ENCODE data around the gene EXOC3. TPM values are rescaled to one million over a fixed set of nuclear protein-coding genes. Genes with fewer than 3 reads are reported as not detected.

EXOC3 gene
- total and polyA plus RNA-seq, 4 donors: 31.3 to 88.9 (median 59.9) TPM

- Histone ChIP-seq H3K36me3 (ENCODE audit: control insufficient read depth in 1 of 2, insufficient read depth in 2 of 2, low read length in 1 of 2) (no peaks in the 10 kb centered on the region), H3K27ac (ENCODE audit: low read depth in 1 of 2, low read length in 2 of 2) (no peak overlapping the region), H3K4me3 (ENCODE audit: low read length in 2 of 2) (no peak overlapping the region), H3K9me3 (ENCODE audit: control insufficient read depth, low read length) (no peaks in the 10 kb centered on the region), H3K27me3 (ENCODE audit: control insufficient read depth in 1 of 2, insufficient read depth in 2 of 2, low read length in 1 of 2) (no peaks in the 10 kb centered on the region), H3K4me1 (ENCODE audit: control insufficient read depth in 1 of 2, insufficient read depth in 2 of 2, low read length in 2 of 2) (no peaks in the 10 kb centered on the region)
- DNase-seq: peak; percentile 38 to 51
- ATAC-seq (ENCODE audit: low FRiP score): no peak
- WGBS, 2 donors: 87 to 89% methylated on average over 22 of the region's 22 CpGs
- intact Hi-C loops (cut with DNase I): no loop called here
Observed at GRCh38 chr5:428754-429452, 14.1 kb upstream of the EXOC3 start.

- intact Hi-C loops (cut with DNase I): no loop called here
- WGBS, 2 donors: 66 to 68% methylated on average over 34 to 35 of the region's 35 CpGs
- no peak overlapping the region for H3K4me3 ChIP-seq (ENCODE audit: low read length in 2 of 2)
- no peak overlapping the region for H3K27ac ChIP-seq (ENCODE audit: low read depth in 1 of 2, low read length in 2 of 2)
- no peaks in the 10 kb centered on the region for H3K27me3 ChIP-seq (ENCODE audit: control insufficient read depth in 1 of 2, insufficient read depth in 2 of 2, low read length in 1 of 2)
- ATAC-seq (ENCODE audit: low FRiP score): peak; percentile 30
- H3K9me3 ChIP-seq (ENCODE audit: control insufficient read depth, low read length): no peaks in the 10 kb centered on the region
- H3K4me1 ChIP-seq (ENCODE audit: control insufficient read depth in 1 of 2, insufficient read depth in 2 of 2, low read length in 2 of 2): no peaks in the 10 kb centered on the region
- DNase-seq: peak; percentile 49 to 69
- no peaks in the 10 kb centered on the region for H3K36me3 ChIP-seq (ENCODE audit: control insufficient read depth in 1 of 2, insufficient read depth in 2 of 2, low read length in 1 of 2)
Observed at GRCh38 chr5:429453-430188, 13.4 kb upstream of the EXOC3 start.

- H3K27me3 ChIP-seq (ENCODE audit: control insufficient read depth in 1 of 2, insufficient read depth in 2 of 2, low read length in 1 of 2): no peaks in the 10 kb centered on the region
- no peaks in the 10 kb centered on the region for H3K4me1 ChIP-seq (ENCODE audit: control insufficient read depth in 1 of 2, insufficient read depth in 2 of 2, low read length in 2 of 2)
- intact Hi-C loops (cut with DNase I): no loop called here
- no peaks in the 10 kb centered on the region for H3K36me3 ChIP-seq (ENCODE audit: control insufficient read depth in 1 of 2, insufficient read depth in 2 of 2, low read length in 1 of 2)
- H3K4me3 ChIP-seq (ENCODE audit: low read length in 2 of 2): no peak overlapping the region
- H3K27ac ChIP-seq (ENCODE audit: low read depth in 1 of 2, low read length in 2 of 2): no peak overlapping the region
- WGBS, 2 donors: 85 to 87% methylated on average over 25 of the region's 25 CpGs
- ATAC-seq (ENCODE audit: low FRiP score) (no peak), DNase-seq (peak in 1 of 2 donors; percentile 26)
- H3K9me3 ChIP-seq (ENCODE audit: control insufficient read depth, low read length): no peaks in the 10 kb centered on the region
Observed at GRCh38 chr5:430214-430925, 12.6 kb upstream of the EXOC3 start.

DNA sequence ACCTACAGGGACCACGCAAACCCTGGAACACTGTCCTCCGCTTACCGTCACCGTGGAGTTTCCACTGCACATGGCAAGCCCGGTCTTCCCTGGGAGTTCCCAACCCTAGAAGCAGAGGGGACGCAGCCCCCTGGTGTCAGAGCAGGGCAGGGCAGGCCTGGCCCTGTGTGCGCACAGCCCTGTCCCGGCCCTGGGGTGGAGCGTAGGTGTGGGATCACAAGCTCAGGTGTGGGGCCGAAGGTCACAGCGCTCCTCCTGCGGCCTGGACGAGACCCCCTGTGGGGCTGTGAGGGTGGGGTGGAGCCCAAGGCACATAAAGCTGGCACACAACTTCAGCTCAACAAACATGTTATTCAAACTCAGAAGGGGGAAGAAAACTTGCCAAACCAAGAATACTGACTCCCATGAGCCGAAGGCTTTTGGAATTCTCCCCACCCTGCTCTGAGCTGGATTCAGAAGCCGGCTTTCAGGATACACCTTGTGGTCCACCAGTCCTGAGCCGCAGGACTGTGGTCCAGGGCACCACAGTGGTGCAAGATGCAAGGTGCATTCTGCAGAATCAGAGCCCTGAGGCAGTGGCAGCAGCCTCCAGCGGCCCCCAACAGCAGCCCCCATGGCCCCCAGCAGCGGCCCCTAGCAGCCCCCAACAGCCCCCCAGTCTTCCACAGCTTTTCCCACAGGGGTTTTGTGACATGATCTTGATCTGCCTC, 11.8 kb upstream of the EXOC3 start:
- no peaks in the 10 kb centered on the region for H3K9me3 ChIP-seq (ENCODE audit: control insufficient read depth, low read length)
- no peaks in the 10 kb centered on the region for H3K27me3 ChIP-seq (ENCODE audit: control insufficient read depth in 1 of 2, insufficient read depth in 2 of 2, low read length in 1 of 2)
- H3K36me3 ChIP-seq (ENCODE audit: control insufficient read depth in 1 of 2, insufficient read depth in 2 of 2, low read length in 1 of 2): no peaks in the 10 kb centered on the region
- H3K4me1 ChIP-seq (ENCODE audit: control insufficient read depth in 1 of 2, insufficient read depth in 2 of 2, low read length in 2 of 2): no peaks in the 10 kb centered on the region
- WGBS, 2 donors: 46 to 47% methylated on average over 18 of the region's 18 CpGs
- ATAC-seq (ENCODE audit: low FRiP score) (no peak), DNase-seq (peak; percentile 59 to 75)
- no peak overlapping the region for H3K4me3 ChIP-seq (ENCODE audit: low read length in 2 of 2)
- H3K27ac ChIP-seq (ENCODE audit: low read depth in 1 of 2, low read length in 2 of 2): no peak overlapping the region
- intact Hi-C loops (cut with DNase I): no loop called here

DNA sequence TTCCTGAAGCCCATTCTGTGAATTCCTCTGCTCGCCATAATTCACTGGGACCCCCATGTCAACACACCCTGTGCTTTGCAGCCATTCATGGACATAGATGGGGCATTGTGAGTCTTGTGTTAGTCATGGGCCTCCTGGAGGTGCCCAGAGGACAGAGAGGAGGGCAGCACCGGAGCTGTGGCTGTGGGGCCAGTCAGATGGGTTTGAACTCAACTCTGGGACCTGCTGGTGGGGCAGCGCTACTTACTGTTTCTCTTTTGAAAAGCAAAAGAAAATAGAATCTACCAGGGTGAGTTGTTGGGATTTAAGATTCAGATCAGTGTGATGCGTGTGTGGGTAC, 11.3 kb upstream of the EXOC3 start:
- no peak overlapping the region for H3K27ac ChIP-seq (ENCODE audit: low read depth in 1 of 2, low read length in 2 of 2)
- DNase-seq (peak in 1 of 2 donors; percentile 44), ATAC-seq (ENCODE audit: low FRiP score) (no peak)
- H3K27me3 ChIP-seq (ENCODE audit: control insufficient read depth in 1 of 2, insufficient read depth in 2 of 2, low read length in 1 of 2): no peaks in the 10 kb centered on the region
- no peaks in the 10 kb centered on the region for H3K36me3 ChIP-seq (ENCODE audit: control insufficient read depth in 1 of 2, insufficient read depth in 2 of 2, low read length in 1 of 2)
- intact Hi-C loops (cut with DNase I): no loop called here
- H3K4me1 ChIP-seq (ENCODE audit: control insufficient read depth in 1 of 2, insufficient read depth in 2 of 2, low read length in 2 of 2): no peaks in the 10 kb centered on the region
- WGBS, 2 donors: 86 to 91% methylated on average over 4 of the region's 4 CpGs
- no peak overlapping the region for H3K4me3 ChIP-seq (ENCODE audit: low read length in 2 of 2)
- no peaks in the 10 kb centered on the region for H3K9me3 ChIP-seq (ENCODE audit: control insufficient read depth, low read length)

DNA sequence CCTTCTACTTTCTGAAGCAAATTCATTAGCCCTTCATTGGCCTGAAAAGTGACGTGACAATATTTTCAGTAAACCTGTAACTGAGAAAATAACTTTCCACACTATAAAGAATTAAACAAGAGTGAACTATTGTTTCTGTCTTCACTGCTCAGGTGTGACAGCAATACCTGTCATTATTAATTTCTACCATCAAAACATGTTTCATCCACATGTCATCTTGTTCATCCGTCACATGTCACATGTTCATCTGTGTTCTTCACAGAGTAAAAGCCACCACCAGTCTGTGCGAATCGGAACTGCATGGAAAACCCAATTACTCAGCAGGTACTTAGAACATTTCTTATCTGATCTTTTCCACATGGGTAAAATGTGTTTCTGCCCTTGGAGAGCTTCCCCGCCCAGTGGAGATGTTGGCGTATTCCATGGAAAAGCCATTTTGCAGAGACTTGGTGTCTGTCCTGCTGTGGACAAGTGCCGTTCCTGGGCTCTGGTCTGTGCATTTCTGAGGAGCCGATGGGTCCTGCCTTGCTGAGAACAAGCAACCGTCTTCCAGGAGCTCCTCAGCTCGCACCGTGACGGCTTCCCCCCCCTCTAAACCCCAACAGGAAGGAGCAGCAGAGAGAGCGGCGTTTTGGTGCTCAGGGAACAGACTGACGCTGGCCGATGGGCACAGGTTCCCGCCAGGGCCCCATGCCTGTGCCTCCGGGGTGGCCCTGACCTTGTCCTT, 10.6 kb upstream of the EXOC3 start:
- H3K27me3 ChIP-seq (ENCODE audit: control insufficient read depth in 1 of 2, insufficient read depth in 2 of 2, low read length in 1 of 2): no peaks in the 10 kb centered on the region
- H3K36me3 ChIP-seq (ENCODE audit: control insufficient read depth in 1 of 2, insufficient read depth in 2 of 2, low read length in 1 of 2): no peaks in the 10 kb centered on the region
- no peak for ATAC-seq (ENCODE audit: low FRiP score)
- DNase-seq: peak in 1 of 2 donors; percentile 28
- H3K4me3 ChIP-seq (ENCODE audit: low read length in 2 of 2): no peak overlapping the region
- H3K9me3 ChIP-seq (ENCODE audit: control insufficient read depth, low read length): no peaks in the 10 kb centered on the region
- no peaks in the 10 kb centered on the region for H3K4me1 ChIP-seq (ENCODE audit: control insufficient read depth in 1 of 2, insufficient read depth in 2 of 2, low read length in 2 of 2)
- WGBS, 2 donors: 76% methylated on average over 18 of the region's 18 CpGs
- intact Hi-C loops (cut with DNase I): no loop called here
- no peak overlapping the region for H3K27ac ChIP-seq (ENCODE audit: low read depth in 1 of 2, low read length in 2 of 2)

DNA sequence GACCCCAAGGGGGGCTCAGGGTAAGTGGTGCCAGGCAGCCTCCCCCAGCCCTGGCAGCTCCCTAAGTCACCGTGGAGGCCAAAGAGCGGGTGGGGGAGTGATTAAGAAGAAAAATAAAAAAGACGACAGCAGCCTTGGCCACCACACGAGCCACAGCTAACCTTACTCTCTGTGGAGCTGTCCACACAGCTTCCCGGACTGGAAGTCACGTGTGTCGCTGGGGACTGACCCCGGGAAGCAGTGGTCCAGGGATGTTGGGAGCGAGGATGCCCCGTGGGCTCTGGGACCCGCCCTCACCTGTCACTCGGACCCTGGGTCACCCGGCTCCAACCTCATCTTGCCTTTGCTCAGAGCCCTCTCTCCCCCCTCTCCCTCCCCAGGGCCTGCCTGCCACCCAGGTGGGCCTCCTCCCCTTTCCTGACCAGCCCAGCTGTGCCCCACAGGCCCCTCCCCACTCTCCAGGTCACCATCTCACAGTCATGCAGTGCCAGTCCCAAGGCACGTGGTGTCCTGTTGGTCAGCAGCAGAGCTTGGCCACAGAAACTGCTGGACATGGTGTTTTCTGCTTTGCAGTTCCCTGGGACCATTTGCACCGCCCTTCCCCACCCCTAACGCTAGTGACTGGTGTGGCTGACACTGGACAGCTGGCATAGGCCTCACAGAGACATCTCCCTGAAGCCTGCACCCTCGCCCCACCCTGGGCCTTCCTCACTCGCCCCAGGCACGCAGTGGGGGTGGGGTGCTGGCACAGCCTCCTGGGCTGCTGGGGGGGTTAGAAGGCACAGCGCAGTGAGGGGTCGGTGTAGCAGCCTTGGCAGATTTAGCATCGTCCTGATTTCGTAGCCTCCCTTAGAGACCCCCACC, 9.8 kb upstream of the EXOC3 start:
- WGBS, 2 donors: 77 to 78% methylated on average over 21 to 23 of the region's 23 CpGs
- intact Hi-C loops (cut with DNase I): no loop called here
- no peaks in the 10 kb centered on the region for H3K4me1 ChIP-seq (ENCODE audit: control insufficient read depth in 1 of 2, insufficient read depth in 2 of 2, low read length in 2 of 2)
- no peak overlapping the region for H3K27ac ChIP-seq (ENCODE audit: low read depth in 1 of 2, low read length in 2 of 2)
- no peaks in the 10 kb centered on the region for H3K27me3 ChIP-seq (ENCODE audit: control insufficient read depth in 1 of 2, insufficient read depth in 2 of 2, low read length in 1 of 2)
- DNase-seq (peak in 1 of 2 donors; percentile 37), ATAC-seq (ENCODE audit: low FRiP score) (no peak)
- H3K4me3 ChIP-seq (ENCODE audit: low read length in 2 of 2): no peak overlapping the region
- no peaks in the 10 kb centered on the region for H3K36me3 ChIP-seq (ENCODE audit: control insufficient read depth in 1 of 2, insufficient read depth in 2 of 2, low read length in 1 of 2)
- no peaks in the 10 kb centered on the region for H3K9me3 ChIP-seq (ENCODE audit: control insufficient read depth, low read length)
